HG03108 (cell line): ENCODE data around the gene ZNF431.
"Not testable (repeated sequence)": the region's sequence is repeated elsewhere in the genome, so short reads cannot be mapped to it uniquely, and the experiment has no call there.

Experiments used
- ATAC-seq: cut with Tn5 transposase; IDR thresholded peaks from one replicate; pipeline ENCODE4 v1.9.1; 2021; ENCODE audit warnings: moderate library complexity; ENCODE audit not compliant: unreplicated experiment

ZNF431 gene

DNA sequence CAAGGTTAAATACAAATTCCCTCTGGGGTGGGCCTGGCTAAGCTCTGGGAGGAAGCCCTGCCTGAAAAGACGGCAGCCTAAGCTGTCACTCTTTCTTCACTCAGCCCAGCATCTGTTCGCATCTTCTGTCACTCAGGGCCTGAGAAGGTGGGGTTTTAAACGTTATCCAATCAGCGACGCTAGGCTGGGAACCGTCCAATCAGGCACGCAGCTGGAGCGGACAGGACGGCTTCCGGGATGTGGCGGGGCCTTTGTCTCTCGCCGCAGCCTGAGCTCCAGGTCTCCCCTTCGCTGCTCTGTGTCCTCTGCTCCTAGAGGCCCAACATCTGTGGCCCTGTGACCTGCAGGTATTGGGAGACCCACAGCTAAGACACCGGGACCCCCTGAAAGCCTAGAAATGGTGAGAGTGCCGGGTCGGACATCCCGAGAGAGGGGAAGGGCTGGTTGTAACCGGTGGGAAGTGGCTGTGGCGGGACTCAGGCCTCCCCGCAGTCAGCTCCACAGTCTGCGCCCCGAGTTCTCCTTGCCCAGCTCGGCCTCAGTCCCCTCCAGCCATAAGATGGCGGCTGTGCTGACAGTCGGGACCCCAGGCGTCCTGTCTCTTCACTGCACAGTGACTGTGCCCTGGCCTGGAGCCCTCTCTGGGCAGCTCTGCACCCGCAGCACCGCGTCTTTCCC is at the start of gene ZNF431:
ZNF431 (plus strand) TSS at position 254 of the 678 bp plus-strand sequence; CDS start at position 398, 144 bp downstream.
- peak; percentile 98 for ATAC-seq

DNA sequence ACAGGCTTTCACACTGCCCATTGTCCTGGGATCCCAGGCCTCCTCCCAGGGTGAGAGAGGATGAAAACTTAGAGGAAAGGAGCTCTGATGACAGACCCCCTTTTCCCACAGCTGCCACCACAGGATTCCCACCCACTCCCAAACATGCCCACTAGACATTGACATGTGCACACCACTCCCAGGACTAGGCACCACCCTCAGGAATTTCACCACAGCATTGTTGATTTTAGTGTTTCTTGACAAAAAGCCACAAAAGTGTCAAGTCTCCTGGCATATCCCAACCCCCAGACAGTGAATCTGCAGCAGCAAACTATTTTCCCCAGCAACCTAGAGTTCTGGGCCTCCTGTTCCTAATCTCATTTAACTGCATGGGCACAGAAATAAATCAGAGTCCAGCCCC is 49.7 kb upstream of the ZNF431 start:
- no peak for ATAC-seq

DNA sequence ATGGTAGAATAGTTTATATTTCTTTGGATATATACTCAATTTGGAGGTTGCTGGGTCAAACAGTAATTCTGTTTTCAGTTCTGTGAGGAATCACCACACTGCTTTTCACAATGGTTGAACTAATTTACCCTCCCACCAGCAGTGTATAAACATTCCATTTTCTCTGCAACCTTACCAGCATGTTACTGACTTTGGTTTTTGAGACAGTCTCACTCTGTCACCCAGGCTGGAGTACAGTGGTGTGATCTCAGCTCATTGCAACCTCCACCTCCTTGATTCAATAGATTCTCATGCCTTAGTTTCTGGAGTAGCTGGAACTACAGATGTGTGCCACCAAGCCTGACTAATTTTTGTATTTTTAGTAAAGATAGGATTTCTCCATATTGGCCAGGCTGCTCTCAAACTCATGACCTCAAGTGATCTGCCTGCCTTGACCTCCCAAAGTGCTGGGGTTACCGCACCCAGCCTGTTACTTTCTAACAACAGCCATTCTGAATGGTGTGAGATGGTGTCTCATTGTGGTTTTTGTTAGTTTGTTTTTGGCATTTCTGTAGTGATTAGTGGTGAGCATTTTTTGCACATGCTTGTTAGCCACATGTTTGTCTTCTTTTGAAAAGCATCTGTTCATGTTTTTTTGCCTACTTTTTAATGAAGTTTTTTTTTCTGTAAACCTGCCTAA is 47.4 kb upstream of the ZNF431 start:
- no peak for ATAC-seq

DNA sequence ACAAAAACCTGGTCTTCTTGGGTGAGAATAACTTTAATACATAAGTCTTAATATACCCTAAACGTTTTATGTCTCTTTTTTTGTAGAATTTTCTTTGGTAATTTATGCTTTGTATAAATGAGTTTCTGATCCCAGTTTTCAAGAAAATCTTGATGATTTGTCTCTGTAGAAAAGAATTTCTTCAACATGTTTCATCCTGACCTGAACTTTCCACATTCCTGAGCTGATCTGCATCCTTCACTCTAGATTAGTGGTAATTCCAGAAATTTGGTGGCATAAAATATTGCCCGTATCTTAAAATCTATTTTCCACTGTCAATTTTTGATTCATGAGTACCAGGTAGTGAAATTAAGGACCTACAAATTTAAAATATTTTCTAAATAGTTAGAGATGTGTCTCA is 43.5 kb upstream of the ZNF431 start:
- ATAC-seq: no peak

DNA sequence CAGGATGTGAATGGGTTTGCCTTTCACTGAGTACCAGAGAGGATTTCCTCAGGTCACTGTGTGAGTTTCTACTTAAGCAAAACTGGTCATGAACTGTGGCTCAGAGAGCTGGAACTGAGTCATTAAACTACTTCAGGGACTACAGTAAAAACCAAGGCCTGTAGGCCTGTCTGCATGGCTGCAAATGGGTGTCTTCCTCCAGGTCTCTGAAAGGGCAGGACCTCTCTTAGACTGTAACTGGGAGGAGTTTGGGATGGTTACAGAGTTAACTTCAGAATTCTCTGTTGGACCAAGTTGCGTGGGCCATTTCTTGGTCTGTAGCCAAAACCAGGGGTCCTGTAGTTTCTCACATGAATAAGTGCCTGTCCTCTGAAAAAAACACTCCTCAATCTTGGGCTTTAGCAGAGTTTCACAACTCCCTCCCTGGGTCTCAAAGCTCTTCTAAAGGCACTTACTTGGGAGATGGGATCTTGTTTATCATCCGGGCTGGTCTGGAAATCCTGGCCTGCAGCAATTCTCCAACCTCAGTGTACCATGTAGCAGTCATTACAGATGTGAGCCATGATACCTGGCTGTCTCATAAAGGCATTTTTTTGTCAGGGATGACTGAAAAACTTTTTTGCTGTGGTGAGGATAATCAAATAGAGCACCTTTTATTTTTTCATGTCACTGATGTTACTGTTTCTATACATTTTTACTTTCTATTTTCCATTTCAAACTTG is 40.2 kb upstream of the ZNF431 start:
- ATAC-seq: no peak

DNA sequence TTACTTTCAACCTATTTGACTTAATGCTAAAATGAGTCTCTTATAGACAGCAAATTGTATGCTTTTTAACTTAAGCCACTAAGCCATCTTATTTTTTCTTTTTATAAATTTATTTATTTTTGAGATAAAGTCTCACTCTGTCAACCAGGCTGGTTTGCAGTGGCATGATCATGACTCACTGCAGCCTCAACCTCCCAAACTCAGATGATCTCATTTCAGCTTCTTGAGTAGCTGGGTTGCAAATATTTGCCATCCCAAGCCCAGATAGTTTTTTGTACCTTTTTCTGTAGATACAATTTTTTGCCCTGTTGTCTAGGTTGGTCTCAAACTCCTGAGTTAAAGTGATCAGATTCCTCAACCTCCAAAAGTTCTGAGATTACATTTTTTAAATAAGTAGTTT is 32.7 kb upstream of the ZNF431 start:
- no peak for ATAC-seq

DNA sequence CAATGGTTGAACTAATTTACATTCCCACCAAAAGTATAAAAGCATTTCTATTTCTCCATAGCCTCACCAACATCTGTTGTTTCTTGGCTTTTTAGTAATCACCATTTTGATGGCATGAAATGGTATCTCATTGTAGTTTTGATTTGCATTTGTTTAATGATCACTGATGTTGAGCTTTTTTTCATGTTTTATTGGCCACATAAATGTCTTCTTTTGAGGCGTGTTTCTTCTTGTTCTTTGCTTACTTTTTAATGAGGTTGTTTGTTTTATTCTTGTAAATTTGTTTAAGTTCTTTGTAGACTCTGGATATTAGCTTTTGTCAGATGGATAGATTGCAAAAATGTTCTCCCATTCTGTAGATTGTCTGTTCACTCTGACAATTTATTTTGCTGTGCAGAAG is 31.7 kb upstream of the ZNF431 start:
- ATAC-seq: no peak

DNA sequence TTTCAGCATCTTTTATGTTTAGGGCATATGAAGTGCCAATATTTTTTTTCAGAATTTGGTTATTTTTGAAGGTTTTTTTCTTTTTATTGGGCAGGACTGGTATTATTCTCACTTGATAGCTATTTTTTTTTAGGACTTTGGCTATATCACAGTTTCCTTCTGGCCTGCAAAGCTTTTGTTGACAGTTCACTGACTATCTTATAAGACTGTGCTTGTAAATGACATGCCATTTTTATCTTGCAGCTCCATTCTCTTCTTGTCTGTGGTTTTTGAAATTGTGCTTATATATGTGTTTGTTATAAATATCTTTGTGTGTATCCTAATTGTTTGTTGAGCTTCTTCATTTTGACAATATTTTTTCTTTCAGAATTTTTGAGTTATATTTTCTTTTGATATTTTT is 26.4 kb upstream of the ZNF431 start:
- no peak for ATAC-seq

DNA sequence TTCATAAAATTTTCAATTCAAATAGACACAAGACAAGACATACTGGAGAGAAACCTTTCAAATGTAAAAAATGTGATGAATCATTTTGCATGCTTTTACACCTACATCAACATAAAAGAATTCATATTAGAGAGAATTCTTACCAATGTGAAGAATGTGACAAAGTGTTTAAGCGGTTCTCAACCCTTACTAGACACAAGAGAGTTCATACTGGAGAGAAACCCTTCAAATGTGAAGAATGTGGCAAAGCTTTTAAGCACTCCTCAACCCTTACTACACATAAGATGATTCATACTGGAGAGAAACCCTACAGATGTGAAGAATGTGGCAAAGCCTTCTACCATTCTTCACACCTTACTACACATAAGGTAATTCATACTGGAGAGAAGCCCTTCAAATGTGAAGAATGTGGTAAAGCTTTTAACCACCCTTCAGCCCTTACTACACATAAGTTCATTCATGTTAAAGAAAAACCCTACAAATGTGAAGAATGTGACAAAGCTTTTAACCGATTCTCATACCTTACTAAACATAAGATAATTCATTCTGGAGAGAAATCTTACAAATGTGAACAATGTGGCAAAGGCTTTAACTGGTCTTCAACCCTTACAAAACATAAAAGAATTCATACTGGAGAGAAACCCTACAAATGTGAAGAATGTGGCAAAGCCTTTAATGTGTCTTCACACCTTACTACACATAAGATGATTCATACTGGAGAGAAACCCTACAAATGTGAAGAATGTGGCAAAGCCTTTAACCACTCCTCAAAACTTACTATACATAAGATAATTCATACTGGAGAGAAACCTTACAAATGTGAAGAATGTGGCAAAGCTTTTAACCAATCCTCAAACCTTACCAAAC is 24.6 kb upstream of the ZNF431 start:
- no peak for ATAC-seq

DNA sequence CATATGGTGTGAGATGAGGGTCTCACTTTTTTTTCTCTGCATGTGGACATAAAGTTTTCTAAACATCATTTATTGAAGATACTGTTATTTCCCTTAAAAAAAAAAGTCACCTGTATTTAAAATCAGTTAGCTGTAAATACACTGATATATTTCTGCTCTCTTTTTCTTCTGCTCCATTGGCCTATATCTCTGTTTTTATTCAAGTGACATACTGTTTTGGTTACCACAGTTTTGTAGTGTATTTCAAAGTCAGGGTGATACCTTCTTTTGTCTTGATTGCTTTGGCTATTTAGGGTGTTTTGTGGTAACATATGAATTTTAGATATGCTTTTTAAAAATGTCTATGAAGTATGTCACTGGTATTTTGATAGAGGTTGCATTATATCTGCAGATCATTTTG is 15.8 kb upstream of the ZNF431 start:
- no peak for ATAC-seq

DNA sequence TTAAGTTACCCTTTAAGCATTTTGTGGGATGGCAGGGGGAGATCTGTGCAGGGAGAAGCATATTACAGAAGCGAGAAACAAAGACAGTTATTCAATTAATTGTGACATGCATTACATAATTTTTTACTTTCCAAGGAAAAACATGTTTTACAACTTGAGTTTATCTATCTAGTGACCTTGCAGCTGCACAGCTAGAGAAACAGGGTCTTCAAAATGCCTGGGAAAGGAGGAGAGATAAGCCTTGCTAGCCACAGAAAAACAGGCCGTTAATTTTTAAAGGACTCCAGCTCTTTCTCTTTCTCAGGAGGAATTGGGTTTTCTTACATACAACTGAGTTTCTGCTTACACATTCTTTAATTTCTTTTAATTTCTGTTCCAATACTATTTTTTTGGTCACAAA is 14.8 kb upstream of the ZNF431 start:
- ATAC-seq: no peak

DNA sequence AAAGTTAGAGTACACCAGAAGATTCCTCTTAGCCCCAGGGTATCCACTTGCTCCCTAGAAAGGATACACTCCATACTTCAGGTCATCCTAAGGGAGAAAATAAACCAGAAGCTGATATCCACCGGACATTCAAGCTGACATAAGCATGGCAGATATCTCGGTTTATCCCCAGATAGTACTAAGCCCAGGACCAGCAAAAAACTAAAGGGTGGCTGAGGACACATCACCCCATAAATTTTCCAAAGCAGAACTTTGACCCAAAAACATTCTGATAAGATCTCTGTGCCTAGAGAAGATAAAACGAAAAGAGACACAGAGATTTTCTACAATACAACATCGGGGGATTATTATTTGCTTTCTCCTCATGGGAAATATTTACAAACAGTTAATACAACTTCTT is 13.9 kb upstream of the ZNF431 start:
- ATAC-seq: no peak

DNA sequence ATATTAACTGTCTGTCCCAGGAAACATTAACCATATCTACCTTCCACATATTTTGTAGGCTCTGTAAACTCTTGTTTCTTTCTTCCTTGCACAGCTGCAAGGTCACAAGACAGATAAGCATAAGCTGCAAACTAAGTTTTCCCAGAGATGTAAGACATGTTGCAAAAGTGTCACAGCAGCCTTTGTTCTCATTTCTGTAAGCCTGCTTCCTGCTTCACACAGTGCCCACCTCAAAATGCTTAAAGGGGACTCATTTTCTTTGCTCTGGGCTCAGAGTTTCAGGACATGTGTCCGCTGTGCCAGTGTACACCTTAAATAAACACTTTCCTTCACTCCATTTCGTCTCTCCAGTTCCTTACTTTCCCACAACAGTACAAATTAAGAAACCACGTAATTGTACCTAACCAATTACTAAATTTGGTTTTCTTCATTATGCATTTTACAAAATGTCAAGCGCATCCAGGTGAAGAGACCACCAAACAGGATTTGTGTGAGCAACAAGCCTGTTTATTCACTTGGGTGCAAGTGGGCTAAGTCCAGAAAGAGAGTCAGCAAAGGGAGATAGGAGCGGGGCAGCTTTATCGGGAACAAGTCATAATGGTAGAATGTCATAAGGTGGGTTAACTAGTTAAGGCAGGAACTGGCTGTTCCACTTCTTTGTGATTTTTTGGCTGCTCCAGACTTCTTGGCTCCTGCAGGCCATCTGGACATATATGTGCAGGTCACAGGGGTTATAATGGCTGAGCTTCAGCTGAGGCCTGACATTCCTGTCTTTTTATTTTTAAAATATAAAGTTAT is 12.7 kb upstream of the ZNF431 start:
- ATAC-seq: no peak

DNA sequence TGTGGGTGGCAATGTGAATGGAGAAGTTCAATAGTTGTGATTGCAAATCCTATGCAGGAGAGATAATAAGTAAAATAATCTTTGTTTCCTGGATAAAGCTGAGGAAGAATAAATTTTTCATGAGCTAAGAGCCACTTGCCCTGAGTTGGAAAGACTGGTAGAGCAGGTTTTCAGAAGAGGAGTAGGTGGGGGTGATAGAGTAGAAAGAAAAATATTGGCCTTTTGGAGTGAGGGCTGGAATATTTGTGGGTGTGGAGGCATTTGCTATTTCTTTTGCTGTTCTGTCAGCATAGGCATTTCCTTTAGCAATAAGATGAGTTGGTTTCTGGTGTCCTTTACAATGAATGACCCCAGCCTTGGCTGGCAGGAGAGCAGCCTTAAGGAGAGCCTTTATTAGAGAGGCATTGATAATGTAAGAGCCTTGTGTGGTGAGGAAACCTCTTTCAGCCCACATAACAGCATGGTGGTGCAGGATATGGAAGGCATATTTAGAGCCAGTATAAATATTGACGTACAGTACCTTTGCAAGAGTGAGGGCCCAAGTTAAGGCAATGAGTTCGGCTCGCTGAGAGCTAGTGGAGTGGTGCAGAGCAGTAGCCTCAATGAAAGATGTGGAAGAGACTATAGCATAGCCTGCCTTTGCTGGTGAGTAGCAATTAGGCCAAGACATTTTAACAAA is 11.6 kb upstream of the ZNF431 start:
- ATAC-seq: no peak

DNA sequence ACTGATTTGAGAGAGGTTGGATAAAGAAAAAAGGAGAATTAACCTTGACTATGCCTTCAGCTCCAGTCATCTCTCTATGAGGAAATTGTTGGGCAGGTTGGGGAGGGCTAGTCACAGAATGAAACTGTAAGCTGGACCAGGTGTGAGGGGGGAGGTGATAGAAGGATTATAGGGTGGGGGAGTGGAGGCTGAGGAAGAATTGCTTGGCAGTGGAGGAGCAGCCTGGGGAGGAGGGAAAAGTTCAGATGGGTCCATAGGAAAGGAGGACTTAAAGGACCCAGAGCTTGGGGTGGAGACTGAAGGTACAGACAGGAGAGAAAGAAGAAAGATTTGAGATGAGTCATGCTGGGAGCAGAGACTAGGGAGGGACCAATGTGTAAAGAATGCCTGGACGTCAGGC is 8.2 kb upstream of the ZNF431 start:
- no peak for ATAC-seq

DNA sequence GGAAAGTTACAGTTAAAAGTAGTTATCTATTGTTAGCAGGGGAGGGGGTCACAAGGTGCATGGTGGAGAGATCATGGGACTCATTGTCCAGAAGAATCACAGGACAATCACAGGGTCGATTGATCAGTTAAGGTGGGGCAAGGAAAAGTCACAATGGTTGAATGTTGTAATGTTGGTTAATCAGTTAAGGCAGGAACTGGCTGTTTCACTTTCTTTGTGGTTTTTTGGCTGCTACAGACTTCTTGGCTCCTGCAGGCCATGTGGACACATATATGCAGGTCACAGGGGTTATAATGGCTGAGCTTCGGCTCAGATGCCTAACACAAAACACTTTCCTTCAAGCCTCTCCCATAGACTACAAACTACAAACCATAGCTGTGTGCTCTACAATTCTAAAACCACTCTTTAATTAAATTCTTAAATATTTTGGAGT is 6.9 kb upstream of the ZNF431 start:
- no peak for ATAC-seq

DNA sequence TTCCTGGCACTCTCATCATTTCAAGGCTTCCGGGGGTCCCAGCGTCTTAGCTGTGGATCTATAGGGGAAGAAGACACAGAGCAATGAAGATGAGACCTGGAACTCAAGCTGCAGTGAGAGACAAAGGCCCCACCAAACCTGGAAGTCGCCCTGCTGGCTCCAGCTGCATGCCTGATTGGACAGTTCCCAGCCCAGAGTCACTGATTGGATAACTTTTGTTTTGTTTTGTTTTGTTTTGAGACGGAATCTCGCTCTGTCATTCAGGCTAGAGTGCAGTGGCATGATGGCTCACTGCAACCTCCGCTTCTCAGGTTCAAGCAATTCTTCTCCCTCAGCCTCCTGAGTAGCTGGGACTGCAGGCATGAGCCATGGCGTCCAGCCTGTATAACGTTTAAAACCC is 6.4 kb upstream of the ZNF431 start:
- ATAC-seq: no peak

DNA sequence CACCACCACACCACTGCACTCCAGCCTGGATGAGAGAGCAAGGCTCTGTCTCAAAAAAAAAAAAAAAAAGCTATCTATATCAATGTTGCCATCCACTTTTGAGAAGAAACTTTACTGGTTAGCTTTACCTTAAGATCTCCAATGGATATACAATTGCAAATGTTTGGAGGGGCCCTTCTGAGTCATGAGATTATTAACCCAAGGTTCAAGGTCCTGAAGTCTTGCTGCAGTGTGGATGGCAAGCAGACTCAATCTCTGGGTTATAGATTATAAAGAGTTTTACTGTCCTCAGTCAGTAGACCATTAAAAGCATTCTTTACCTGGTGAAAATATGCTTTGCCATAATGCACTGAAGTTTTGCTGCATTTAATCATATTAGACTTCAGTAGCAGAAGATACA is 3.7 kb upstream of the ZNF431 start:
- ATAC-seq: no peak

DNA sequence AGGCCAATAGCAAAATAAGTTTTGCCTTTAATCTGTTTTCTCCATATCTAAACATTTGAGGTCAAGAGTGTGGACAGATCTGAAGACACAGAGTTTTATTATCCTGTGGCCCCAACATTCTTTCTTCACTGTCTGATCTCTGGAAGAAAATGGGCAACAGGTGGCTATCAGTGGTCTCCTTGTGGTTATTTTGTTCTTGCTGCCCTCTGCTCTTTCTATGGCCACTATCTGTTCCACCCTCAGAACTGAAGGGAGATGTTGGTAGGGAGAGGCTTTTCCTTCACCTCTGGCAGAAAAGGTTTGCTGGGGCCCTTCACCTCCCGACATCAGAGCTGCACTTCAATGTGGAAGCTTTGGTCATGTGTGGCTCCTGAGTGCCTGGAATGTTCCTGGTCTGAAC is 834 bp upstream of the ZNF431 start:
- ATAC-seq: not testable (repeated sequence)

DNA sequence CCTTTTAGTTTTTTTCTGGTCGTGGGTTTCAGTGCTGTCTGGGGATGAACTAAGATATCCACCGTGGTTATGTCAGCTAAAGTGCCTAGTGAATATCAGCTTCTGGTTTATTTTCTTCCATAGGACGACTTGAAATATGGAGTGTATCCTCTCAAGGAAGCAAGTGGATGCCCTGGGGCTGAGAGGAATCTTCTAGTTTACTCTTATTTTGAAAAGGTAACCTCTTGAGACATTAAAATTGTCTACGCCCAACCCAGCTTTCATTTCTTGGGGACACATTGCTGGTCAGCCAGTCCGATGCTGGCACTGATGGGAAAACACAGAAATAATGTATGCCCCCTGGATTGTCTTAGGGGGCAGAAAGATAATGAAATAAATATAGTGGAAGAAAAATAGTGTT is 1.6 kb downstream of the ZNF431 start:
- no peak for ATAC-seq
